Sigmoid colon (tissue), 7 donors: ENCODE results near the gene MED19. TPM values are rescaled to one million over a fixed set of nuclear protein-coding genes. Genes with fewer than 3 reads are reported as not detected.
"Not testable (repeated sequence)": the region's sequence is repeated elsewhere in the genome, so short reads cannot be mapped to it uniquely, and the experiment has no call there.

ENCODE experiments used
- DNase-seq: peaks from one replicate; pipeline ENCODE4 v3.0.0-alpha.2; 2019
- H3K27ac ChIP-seq, 4 donors: fragments of 200-600 bp; sonication (generic); one replicate each; pipeline ENCODE4 v1.5.1; 2016 to 2019; ENCODE audit warnings: mild to moderate bottlenecking in 1 of 4
- H3K27me3 ChIP-seq, 3 donors: fragments of 200-600 bp; sonication (generic); one replicate each; pipeline ENCODE4 v1.5.1; 2019; ENCODE audit warnings: mild to moderate bottlenecking in 1 of 3
- H3K36me3 ChIP-seq, 4 donors: fragments of 200-600 bp; sonication (generic); one replicate each; pipeline ENCODE4 v1.5.1; 2016 to 2019
- H3K4me1 ChIP-seq, 4 donors: fragments of 200-600 bp; sonication (generic); one replicate each; pipeline ENCODE4 v1.5.1; 2017 to 2019
- H3K4me3 ChIP-seq, 4 donors: fragments of 200-600 bp; sonication (generic); one replicate each; pipeline ENCODE4 v1.5.1; 2017 to 2019; ENCODE audit warnings: mild to moderate bottlenecking in 2 of 4, moderate library complexity in 1 of 4
- H3K9me3 ChIP-seq, 4 donors: fragments of 200-600 bp in 3 of 4; sonication (generic) in 3 of 4; one replicate each; pipeline versions ENCODE4 v1.5.1 to v1.6.1; 2013 to 2019
- EP300 ChIP-seq, 4 donors: sonication (generic); formaldehyde crosslinking; IDR thresholded peaks; one replicate each; pipeline ENCODE4 v1.6.1; 2017; ENCODE audit warnings: antibody characterized with exemption in 4 of 4
- POLR2A ChIP-seq, 2 donors: fragments of 450-650 bp; IDR thresholded peaks; one replicate each; pipeline ENCODE4 v1.6.1; 2016; ENCODE audit warnings: antibody characterized with exemption in 2 of 2, mild to moderate bottlenecking in 2 of 2, moderate library complexity in 2 of 2
- POLR2AphosphoS5 ChIP-seq, 4 donors: sonication (generic); formaldehyde crosslinking; IDR thresholded peaks; one replicate each; pipeline ENCODE4 v1.6.1; 2017; ENCODE audit warnings: antibody characterized with exemption in 4 of 4
- WGBS, 2 donors: extraction: QIAGEN DNeasy Blood & Tissue Kit; methylation state at CpG; one replicate each; pipeline ENCODE4 v1.1.7; 2013; 5-methylcytosine and 5-hydroxymethylcytosine counted together
- intact Hi-C: fragments of 100-400 bp; cut with DNase I; formaldehyde crosslinking; loops from one replicate; pipeline ENCODE4 v1.15.1; 2023
- polyA plus RNA-seq, 3 donors: library from polyadenylated mRNA; stranded (reverse); fragments of 200-250 nt; gene quantifications; one replicate each; pipeline ENCODE4 v1.2.3, GENCODE V29; 2013
- total RNA-seq, 4 donors: library from RNA; depleted of rRNA; stranded (reverse); fragments of >200 nt; gene quantifications; one replicate each; pipeline ENCODE4 v1.1.0, GENCODE V29; 2016
- TF ChIP-seq, protein P1 (sequence below), 4 experiments: fragments of 450-650 bp in 3 of 4; fragments of 200-600 bp in 1 of 4; IDR thresholded peaks; one replicate each; pipeline ENCODE4 v1.5.1; 2016 to 2019; ENCODE audit warnings: antibody characterized with exemption in 4 of 4, mild to moderate bottlenecking in 3 of 4, moderate library complexity in 2 of 4
- donor health status: healthy with polysubstance abuse.
- donor health status: Bipolar disorder and iron deficiency.
- donor health status: healthy.

MED19 gene
- total and polyA plus RNA-seq, 7 donors = 8.3 to 18.5 (median 14.4) TPM

DNA sequence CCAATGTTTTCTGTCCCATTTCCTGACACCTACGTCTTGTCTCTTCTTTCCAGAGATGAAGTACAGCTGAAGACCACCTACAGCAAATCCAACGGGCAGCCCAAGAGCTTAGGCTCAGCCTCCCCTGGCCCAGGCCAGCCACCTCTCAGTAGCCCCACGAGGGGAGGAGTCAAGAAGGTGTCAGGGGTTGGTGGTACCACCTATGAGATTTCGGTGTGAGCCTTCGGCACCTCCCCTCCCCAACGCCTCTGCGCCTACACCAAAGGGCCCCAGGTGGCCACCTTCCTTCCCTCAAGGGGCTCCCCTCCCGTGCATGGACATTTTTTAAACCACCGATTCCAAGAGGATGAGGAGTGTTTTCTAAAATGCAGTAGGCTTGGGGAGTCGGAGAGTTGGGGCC, 12.2 kb downstream of the MED19 start:
- H3K4me1 ChIP-seq = no peaks in the 10 kb centered on the region
- no peak for DNase-seq
- intact Hi-C loops = no loop called here
- H3K4me3 ChIP-seq = no peak overlapping the region
- no peak for TF ChIP-seq POLR2A (IDR thresholded peaks at IDR 0.05)
- TF ChIP-seq EP300 (IDR thresholded peaks at IDR 0.05) = no peak
- TF ChIP-seq, protein P1, sequence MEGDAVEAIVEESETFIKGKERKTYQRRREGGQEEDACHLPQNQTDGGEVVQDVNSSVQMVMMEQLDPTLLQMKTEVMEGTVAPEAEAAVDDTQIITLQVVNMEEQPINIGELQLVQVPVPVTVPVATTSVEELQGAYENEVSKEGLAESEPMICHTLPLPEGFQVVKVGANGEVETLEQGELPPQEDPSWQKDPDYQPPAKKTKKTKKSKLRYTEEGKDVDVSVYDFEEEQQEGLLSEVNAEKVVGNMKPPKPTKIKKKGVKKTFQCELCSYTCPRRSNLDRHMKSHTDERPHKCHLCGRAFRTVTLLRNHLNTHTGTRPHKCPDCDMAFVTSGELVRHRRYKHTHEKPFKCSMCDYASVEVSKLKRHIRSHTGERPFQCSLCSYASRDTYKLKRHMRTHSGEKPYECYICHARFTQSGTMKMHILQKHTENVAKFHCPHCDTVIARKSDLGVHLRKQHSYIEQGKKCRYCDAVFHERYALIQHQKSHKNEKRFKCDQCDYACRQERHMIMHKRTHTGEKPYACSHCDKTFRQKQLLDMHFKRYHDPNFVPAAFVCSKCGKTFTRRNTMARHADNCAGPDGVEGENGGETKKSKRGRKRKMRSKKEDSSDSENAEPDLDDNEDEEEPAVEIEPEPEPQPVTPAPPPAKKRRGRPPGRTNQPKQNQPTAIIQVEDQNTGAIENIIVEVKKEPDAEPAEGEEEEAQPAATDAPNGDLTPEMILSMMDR (IDR thresholded peaks at IDR 0.05) = no peak
- no peak for TF ChIP-seq POLR2AphosphoS5 (IDR thresholded peaks at IDR 0.05)
- no peaks in the 10 kb centered on the region for H3K27me3 ChIP-seq
- H3K27ac ChIP-seq = no peak overlapping the region
- WGBS, 2 donors = 90 to 92% methylated on average over 10 of the region's 10 CpGs
- H3K9me3 ChIP-seq = no peaks in the 10 kb centered on the region
- H3K36me3 ChIP-seq = peaks cover 33 to 94% (median 61%) of the 10 kb centered on the region in 4 donors

DNA sequence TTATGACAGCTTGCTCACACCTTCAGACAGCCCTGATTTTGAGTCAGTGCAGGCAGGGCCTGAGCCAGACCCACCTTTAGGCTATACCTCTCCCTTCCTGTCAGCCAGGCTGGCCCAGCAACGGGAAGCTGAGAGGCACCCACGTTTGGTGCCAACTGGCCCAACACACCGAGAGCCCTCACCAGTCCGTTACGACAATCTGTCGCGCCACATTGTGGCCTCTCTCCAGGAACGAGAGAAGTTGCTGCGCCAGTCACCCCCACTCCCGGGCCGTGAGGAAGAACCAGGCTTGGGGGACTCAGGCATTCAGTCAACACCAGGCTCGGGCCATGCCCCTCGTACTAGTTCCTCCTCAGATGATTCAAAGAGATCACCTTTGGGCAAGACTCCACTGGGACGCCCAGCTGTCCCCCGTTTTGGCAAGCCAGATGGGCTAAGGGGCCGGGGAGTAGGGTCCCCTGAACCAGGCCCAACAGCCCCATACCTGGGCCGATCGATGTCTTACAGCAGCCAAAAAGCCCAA, 13.1 kb downstream of the MED19 start:
- Histone ChIP-seq H3K36me3 (peaks cover 42 to 94% (median 63%) of the 10 kb centered on the region in 4 donors), H3K27me3 (no peaks in the 10 kb centered on the region), H3K9me3 (no peaks in the 10 kb centered on the region), H3K4me1 (no peaks in the 10 kb centered on the region), H3K4me3 (no peak overlapping the region), H3K27ac (no peak overlapping the region)
- TF ChIP-seq POLR2AphosphoS5 (IDR thresholded peaks at IDR 0.05) (no peak), POLR2A (IDR thresholded peaks at IDR 0.05) (no peak), EP300 (IDR thresholded peaks at IDR 0.05) (no peak)
- TF ChIP-seq, protein P1 (IDR thresholded peaks at IDR 0.05) = no peak
- no peak for DNase-seq
- intact Hi-C loops = no loop called here
- 92 to 95% methylated on average over 18 of the region's 18 CpGs for WGBS, 2 donors

DNA sequence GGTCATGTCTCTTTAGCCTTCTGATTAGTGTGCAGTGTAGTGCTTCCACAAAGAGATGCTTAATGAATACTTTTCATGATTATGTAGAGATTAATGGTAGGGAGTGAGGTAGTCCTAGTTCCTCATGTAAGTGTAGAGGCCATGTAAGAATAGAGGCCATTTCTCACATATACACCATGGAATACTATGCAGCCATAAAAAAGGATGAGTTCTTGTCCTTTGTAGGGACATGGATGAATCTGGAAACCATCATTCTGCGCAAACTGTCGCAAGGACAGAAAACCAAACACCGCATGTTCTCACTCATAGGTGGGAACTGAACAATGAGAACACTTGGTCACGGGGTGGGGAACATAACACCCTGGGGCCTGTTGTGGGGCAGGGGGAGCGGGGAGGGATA, 21.5 kb downstream of the MED19 start:
- H3K4me3 ChIP-seq, H3K27ac ChIP-seq, H3K27me3 ChIP-seq, H3K4me1 ChIP-seq, DNase-seq, intact Hi-C loops, H3K9me3 ChIP-seq: not testable (repeated sequence)
- peaks cover 52 to 97% (median 73%) of the 10 kb centered on the region in 4 donors for H3K36me3 ChIP-seq
- 97 to 98% methylated on average over 5 of the region's 5 CpGs for WGBS, 2 donors

DNA sequence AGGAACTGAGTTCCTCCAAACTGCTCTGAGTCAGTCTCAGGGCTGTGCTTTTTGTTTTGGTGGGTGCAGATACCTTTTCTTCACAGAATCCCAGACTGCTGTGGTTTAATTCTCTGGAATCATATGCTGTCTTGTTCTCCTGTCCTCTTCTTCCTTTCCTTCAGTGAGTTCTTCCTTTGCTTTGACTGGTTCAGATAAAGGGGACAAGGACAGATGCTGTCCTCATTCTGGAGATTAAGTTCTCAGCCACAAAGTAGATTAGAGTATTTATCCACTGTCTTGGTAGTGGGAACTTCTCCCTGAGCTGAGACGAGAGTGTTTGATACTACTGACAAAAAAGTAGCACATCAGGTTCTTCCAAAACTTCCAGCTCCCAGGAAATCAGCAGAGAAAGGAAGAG, 30.8 kb downstream of the MED19 start:
- Histone ChIP-seq H3K4me1 (peaks cover 0 to 9% (median 4%) of the 10 kb centered on the region in 4 donors), H3K4me3 (no peak overlapping the region), H3K27me3 (no peaks in the 10 kb centered on the region), H3K27ac (no peak overlapping the region), H3K36me3 (peaks cover 0 to 51% (median 25%) of the 10 kb centered on the region in 4 donors), H3K9me3 (no peaks in the 10 kb centered on the region)
- 73 to 80% methylated on average over 1 of the region's 1 CpG for WGBS, 2 donors
- DNase-seq = no peak
- intact Hi-C loops = no loop called here
- TF ChIP-seq, protein P1 (IDR thresholded peaks at IDR 0.05) = no peak
- TF ChIP-seq EP300 (IDR thresholded peaks at IDR 0.05) (no peak), POLR2A (IDR thresholded peaks at IDR 0.05) (no peak), POLR2AphosphoS5 (IDR thresholded peaks at IDR 0.05) (no peak)

DNA sequence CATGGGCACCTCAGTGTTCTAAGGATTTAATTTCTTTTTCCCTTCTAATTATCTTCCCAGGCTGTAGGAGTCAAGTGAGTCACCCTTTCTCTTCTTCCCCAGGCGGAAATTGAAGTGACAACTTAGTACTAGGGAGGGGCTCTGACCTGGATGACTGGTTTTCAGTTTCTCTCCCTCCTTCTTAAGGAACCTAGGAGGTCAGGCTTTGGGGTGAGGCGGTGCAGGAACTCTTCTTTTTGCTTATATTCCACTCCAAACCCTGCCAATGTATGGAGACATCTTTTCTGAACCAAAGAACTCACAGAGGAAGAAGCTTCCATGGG, 31.5 kb downstream of the MED19 start:
- H3K27ac ChIP-seq = no peak overlapping the region
- peaks cover 0 to 51% (median 21%) of the 10 kb centered on the region in 4 donors for H3K36me3 ChIP-seq
- intact Hi-C loops = no loop called here
- DNase-seq = no peak
- no peak for TF ChIP-seq EP300 (IDR thresholded peaks at IDR 0.05)
- TF ChIP-seq, protein P1 (IDR thresholded peaks at IDR 0.05) = no peak
- TF ChIP-seq POLR2AphosphoS5 (IDR thresholded peaks at IDR 0.05) = no peak
- no peak for TF ChIP-seq POLR2A (IDR thresholded peaks at IDR 0.05)
- no peak overlapping the region for H3K4me3 ChIP-seq
- H3K4me1 ChIP-seq = peaks cover 0 to 10% (median 5%) of the 10 kb centered on the region in 4 donors
- WGBS, 2 donors = 69 to 85% methylated on average over 2 of the region's 2 CpGs
- no peaks in the 10 kb centered on the region for H3K27me3 ChIP-seq
- no peaks in the 10 kb centered on the region for H3K9me3 ChIP-seq
